Heart right ventricle (tissue), 16 donors: ENCODE results near the gene TMEM47. TPM values are rescaled to one million over a fixed set of nuclear protein-coding genes. Genes with fewer than 3 reads are reported as not detected.
A peak's percentile ranks its signal among the peaks of the same experiment; 100 is the strongest.

ENCODE experiments used
- ATAC-seq, 8 donors: fragments of 200-7000 bp; cut with Tn5 transposase; one replicate each; pipeline ENCODE4 v1.9.1; 2020; ENCODE audit warnings: mild to moderate bottlenecking in 8 of 8, moderate library complexity in 8 of 8, moderate number of reproducible peaks in 1 of 8
- DNase-seq, 2 donors: peaks; one replicate each; pipeline ENCODE4 v3.0.0-alpha.2; 2020
- H3K27ac ChIP-seq, 10 donors: fragments of 200-600 bp; sonication (generic) in 2 of 10; one replicate each; pipeline versions ENCODE4 v1.5.0 to v1.8.0; 2020 to 2022; ENCODE audit warnings: mild to moderate bottlenecking in 3 of 10
- H3K27me3 ChIP-seq, 7 donors: fragments of 200-600 bp; one replicate each; pipeline ENCODE4 v1.8.0; 2021 to 2022; ENCODE audit warnings: mild to moderate bottlenecking in 2 of 7
- H3K36me3 ChIP-seq, 9 donors: fragments of 200-600 bp; sonication (generic) in 1 of 9; one replicate each; pipeline versions ENCODE4 v1.5.0 to v1.8.0; 2020 to 2022; ENCODE audit warnings: mild to moderate bottlenecking in 2 of 9
- H3K4me1 ChIP-seq, 9 donors: fragments of 200-600 bp; sonication (generic) in 1 of 9; one replicate each; pipeline versions ENCODE4 v1.5.0 to v1.8.0; 2020 to 2022; ENCODE audit warnings: mild to moderate bottlenecking in 4 of 9
- H3K4me3 ChIP-seq, 10 donors: fragments of 200-600 bp; sonication (generic) in 2 of 10; one replicate each; pipeline versions ENCODE4 v1.5.0 to v1.8.0; 2020 to 2022; ENCODE audit warnings: mild to moderate bottlenecking in 7 of 10, moderate library complexity in 2 of 10
- H3K9me3 ChIP-seq, 11 donors: fragments of 200-600 bp in 10 of 11; sonication (generic) in 2 of 11; one replicate each; pipeline versions ENCODE4 v1.5.0 to v1.8.0; 2013 to 2022; ENCODE audit warnings: mild to moderate bottlenecking in 2 of 11, control low read depth in 1 of 11, moderate library complexity in 1 of 11
- CTCF ChIP-seq, 9 donors: fragments of 200-600 bp; sonication (generic) in 2 of 9; IDR thresholded peaks; one replicate each; pipeline versions ENCODE4 v1.5.0 to v1.8.0; 2021 to 2022; ENCODE audit warnings: antibody characterized with exemption in 9 of 9, mild to moderate bottlenecking in 5 of 9, moderate library complexity in 1 of 9
- WGBS, 2 donors: extraction: QIAGEN DNeasy Blood & Tissue Kit; methylation state at CpG; one replicate each; pipeline ENCODE4 v1.1.7; 2013; ENCODE audit warnings: inconsistent platforms in 1 of 2; 5-methylcytosine and 5-hydroxymethylcytosine counted together
- intact Hi-C, 10 donors: fragments of 100-400 bp; cut with DNase I; formaldehyde crosslinking; loops; one replicate each; pipeline versions ENCODE4 v1.11.1 to v1.14.2; 2022
- polyA plus RNA-seq, 2 donors: library from polyadenylated mRNA; stranded (reverse); fragments of 200-250 nt; gene quantifications; one replicate each; pipeline ENCODE4 v1.2.3, GENCODE V29; 2013
- total RNA-seq, 10 donors: library from RNA; stranded (reverse); fragmentation: NEBNext Ultra II Directional in 3 of 10; extraction: Animal tissue kit (Norgen Biotek cat#: 25700) in 3 of 10; gene quantifications; one replicate each; pipeline versions ENCODE4 v1.2.1 to v1.2.4, GENCODE V29; 2021 to 2023
- donor health status: Arrhythmogenic right ventricular cardiomyopathy.
- donor health status: ischemic (EF 13 %, LVEDD 7.1; RV severe dilation, severe dysfunction).
- donor health status: healthy with polysubstance abuse.
- donor health status: DM: no; HTN: yes; CAD: no.
- donor health status: DM: no; HTN: no; CAD: no.
- donor health status: ischemic (EF 25% LVEDD 6.9; RV normal size, moderate dysfunction).
- donor health status: ischemic (EF 25% LVEDD 5.7; RV mildly dilated, moderate dysfunction).
- donor health status: healthy.
- donor health status: DM: yes; HTN: yes; CAD: no.
- donor health status: Ischemic cardiomyopathy.
- donor health status: ischemic (EF 35%, LVEDD 5.7; RV mildly dilated, moderate dysfunction).
- donor health status: nonischemic (EF 11% LVEDD 7.7; RV severe dilation, severe dysfunction).
- donor health status: DM: yes; HTN: yes; CAD: no.
- donor health status: PGD.
- donor health status: ischemic (EF 29% LVEDD 5.4; RV normal size, mild dysfunction).
- donor health status: nonischemic (EF 23%, LVEDD 6.1; RV moderate dilation, normal function).

The TMEM47 gene
- total and polyA plus RNA-seq, 12 donors: 10.1 to 38.7 (median 31.4) TPM

- DNase-seq (no peak), ATAC-seq (no peak)
- intact Hi-C loops: loop anchor here in 3 of 10 donors (5.0 to 10.0 kb wide), 2 partner anchors 46 to 68 kb away; partner anchors contain the start of gene TMEM47 (in 2 of the 3)
- Histone ChIP-seq H3K36me3 (no peaks in the 10 kb centered on the region), H3K27ac (no peak overlapping the region), H3K4me1 (peaks cover 0 to 2% (median 0%) of the 10 kb centered on the region in 9 donors), H3K9me3 (peaks cover 0 to 20% (median 8%) of the 10 kb centered on the region in 11 donors), H3K4me3 (no peak overlapping the region), H3K27me3 (no peaks in the 10 kb centered on the region)
- WGBS, 2 donors: 65 to 76% methylated on average over 4 of the region's 4 CpGs
- TF ChIP-seq CTCF (IDR thresholded peaks at IDR 0.05): no peak
These were observed 70.7 kb downstream of the TMEM47 start for GRCh38 chrX:34586346-34586911.

GRCh38 chrX:34585561-34585960, 71.5 kb downstream of the TMEM47 start:
- H3K4me3 ChIP-seq: peak overlapping the region in 1 of 10 donors; percentile 33

GRCh38 chrX:34584781-34585180, 72.3 kb downstream of the TMEM47 start:
- intact Hi-C loops: loop anchor here in 3 of 10 donors (5.0 to 10.0 kb wide), 2 partner anchors 48 to 70 kb away; partner anchors contain the start of gene TMEM47 (in 2 of the 3)
- Histone ChIP-seq H3K36me3 (no peaks in the 10 kb centered on the region), H3K4me3 (no peak overlapping the region), H3K4me1 (peaks cover 0 to 2% (median 0%) of the 10 kb centered on the region in 9 donors), H3K27me3 (no peaks in the 10 kb centered on the region), H3K9me3 (peaks cover 0 to 17% (median 8%) of the 10 kb centered on the region in 11 donors), H3K27ac (peak overlapping the region in 1 of 10 donors; percentile 28)
- ATAC-seq (no peak), DNase-seq (no peak)
- TF ChIP-seq CTCF (IDR thresholded peaks at IDR 0.05): no peak
- WGBS, 2 donors: 67 to 74% methylated on average over 1 of the region's 1 CpG

More at GRCh38 chrX:34585561-34585960, 71.5 kb downstream of the TMEM47 start:
- intact Hi-C loops: loop anchor here in 3 of 10 donors (5.0 to 10.0 kb wide), 2 partner anchors 47 to 69 kb away; partner anchors contain the start of gene TMEM47 (in 2 of the 3)
- peak overlapping the region in 1 of 10 donors; percentile 28 for H3K27ac ChIP-seq
- peaks cover 0 to 2% (median 0%) of the 10 kb centered on the region in 9 donors for H3K4me1 ChIP-seq
- ATAC-seq (no peak), DNase-seq (no peak)
- 49 to 59% methylated on average over 5 of the region's 5 CpGs for WGBS, 2 donors
- peaks cover 0 to 20% (median 8%) of the 10 kb centered on the region in 11 donors for H3K9me3 ChIP-seq
- no peaks in the 10 kb centered on the region for H3K36me3 ChIP-seq
- no peaks in the 10 kb centered on the region for H3K27me3 ChIP-seq
- no peak for TF ChIP-seq CTCF (IDR thresholded peaks at IDR 0.05)

GRCh38 chrX:34580069-34580468, 77.0 kb downstream of the TMEM47 start:
- no peak for TF ChIP-seq CTCF (IDR thresholded peaks at IDR 0.05)
- Histone ChIP-seq H3K9me3 (no peaks in the 10 kb centered on the region), H3K27ac (no peak overlapping the region), H3K36me3 (no peaks in the 10 kb centered on the region), H3K27me3 (no peaks in the 10 kb centered on the region), H3K4me1 (no peaks in the 10 kb centered on the region), H3K4me3 (no peak overlapping the region)
- no peak for ATAC-seq
- no peak for DNase-seq
- intact Hi-C loops: loop anchor here in 2 of 10 donors (10.0 kb wide), 1 partner anchor 75 kb away; the partner anchor contains the start of gene TMEM47 (in 2 of the 2)
- WGBS, 2 donors: 69 to 74% methylated on average over 2 of the region's 2 CpGs
